ENCODE data around the gene DNM3.

Gene DNM3

DNA sequence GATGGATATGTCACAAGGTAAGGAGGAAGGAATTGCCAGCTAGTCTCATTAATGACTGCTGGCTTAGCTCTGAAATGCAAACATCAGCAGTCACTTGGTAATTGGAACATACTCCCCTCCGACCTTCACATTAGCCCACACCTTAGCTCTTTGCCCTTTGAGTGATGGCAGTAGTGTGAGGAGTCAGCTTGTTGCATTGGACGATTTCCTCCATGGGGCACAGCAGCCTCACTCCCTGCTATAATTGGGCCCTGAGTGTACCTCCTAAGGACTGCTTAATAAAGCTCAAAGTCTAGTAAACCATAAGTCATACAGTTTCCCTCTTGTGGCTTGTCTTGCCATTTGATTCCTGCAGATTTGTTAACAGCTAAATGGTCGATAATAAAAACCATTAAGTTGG, 40.4 kb upstream of the DNM3 start:
- no peaks in the 10 kb centered on the region for H3K9me3 ChIP-seq (ENCODE audit: control insufficient read depth in 1 of 2, low read length in 2 of 2)
- H3K36me3 ChIP-seq (ENCODE audit: control insufficient read depth in 1 of 2, insufficient read depth in 2 of 2, low read length in 2 of 2): peaks cover 15 to 26% of the 10 kb centered on the region in 2 donors
- peaks cover 8 to 22% of the 10 kb centered on the region in 2 donors for H3K4me1 ChIP-seq (ENCODE audit: control insufficient read depth in 1 of 2, insufficient read depth in 2 of 2, low read length in 2 of 2)
- H3K27ac ChIP-seq (ENCODE audit: low read depth, low read length): no peak overlapping the region
- no peaks in the 10 kb centered on the region for H3K27me3 ChIP-seq (ENCODE audit: control insufficient read depth in 1 of 2, insufficient read depth in 2 of 2, low read length in 2 of 2)
- no peak overlapping the region for H3K4me3 ChIP-seq (ENCODE audit: low read depth in 1 of 2, low read length in 2 of 2)
- no peak overlapping the region for H3K9ac ChIP-seq (ENCODE audit: low read depth in 1 of 2, low read length in 2 of 2)

- peaks cover 8 to 22% of the 10 kb centered on the region in 2 donors for H3K4me1 ChIP-seq (ENCODE audit: control insufficient read depth in 1 of 2, insufficient read depth in 2 of 2, low read length in 2 of 2)
- no peaks in the 10 kb centered on the region for H3K27me3 ChIP-seq (ENCODE audit: control insufficient read depth in 1 of 2, insufficient read depth in 2 of 2, low read length in 2 of 2)
- H3K4me3 ChIP-seq (ENCODE audit: low read depth in 1 of 2, low read length in 2 of 2): no peak overlapping the region
- H3K9ac ChIP-seq (ENCODE audit: low read depth in 1 of 2, low read length in 2 of 2): no peak overlapping the region
- H3K9me3 ChIP-seq (ENCODE audit: control insufficient read depth in 1 of 2, low read length in 2 of 2): no peaks in the 10 kb centered on the region
- H3K36me3 ChIP-seq (ENCODE audit: control insufficient read depth in 1 of 2, insufficient read depth in 2 of 2, low read length in 2 of 2): peaks cover 10 to 20% of the 10 kb centered on the region in 2 donors
- H3K27ac ChIP-seq (ENCODE audit: low read depth, low read length): no peak overlapping the region
Measured at GRCh38 chr1:171801487-171801891, 39.8 kb upstream of the DNM3 start.

DNA sequence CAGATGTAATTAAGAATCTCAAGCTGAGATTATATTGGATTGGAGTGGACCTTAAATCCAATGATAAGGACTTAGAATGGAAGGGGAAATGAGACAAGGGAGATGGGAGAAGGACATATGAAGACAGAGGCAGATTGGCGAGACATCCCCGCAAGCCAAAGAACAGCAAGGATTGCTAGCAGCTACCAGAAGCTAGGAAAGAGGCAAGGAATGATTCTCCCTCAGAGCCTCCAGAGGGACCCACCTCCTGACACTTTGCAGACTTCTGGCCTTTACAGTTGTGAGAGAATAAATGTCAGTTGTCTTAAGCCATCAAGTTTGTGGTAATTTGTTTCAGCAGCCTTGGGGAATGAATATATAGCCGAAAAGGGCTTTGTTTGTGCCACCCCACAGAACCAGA, 39.1 kb upstream of the DNM3 start:
- peaks cover 2 to 13% of the 10 kb centered on the region in 2 donors for H3K36me3 ChIP-seq (ENCODE audit: control insufficient read depth in 1 of 2, insufficient read depth in 2 of 2, low read length in 2 of 2)
- no peaks in the 10 kb centered on the region for H3K9me3 ChIP-seq (ENCODE audit: control insufficient read depth in 1 of 2, low read length in 2 of 2)
- no peak overlapping the region for H3K27ac ChIP-seq (ENCODE audit: low read depth, low read length)
- H3K4me3 ChIP-seq (ENCODE audit: low read depth in 1 of 2, low read length in 2 of 2): no peak overlapping the region
- peaks cover 8 to 22% of the 10 kb centered on the region in 2 donors for H3K4me1 ChIP-seq (ENCODE audit: control insufficient read depth in 1 of 2, insufficient read depth in 2 of 2, low read length in 2 of 2)
- H3K9ac ChIP-seq (ENCODE audit: low read depth in 1 of 2, low read length in 2 of 2): no peak overlapping the region
- no peaks in the 10 kb centered on the region for H3K27me3 ChIP-seq (ENCODE audit: control insufficient read depth in 1 of 2, insufficient read depth in 2 of 2, low read length in 2 of 2)

DNA sequence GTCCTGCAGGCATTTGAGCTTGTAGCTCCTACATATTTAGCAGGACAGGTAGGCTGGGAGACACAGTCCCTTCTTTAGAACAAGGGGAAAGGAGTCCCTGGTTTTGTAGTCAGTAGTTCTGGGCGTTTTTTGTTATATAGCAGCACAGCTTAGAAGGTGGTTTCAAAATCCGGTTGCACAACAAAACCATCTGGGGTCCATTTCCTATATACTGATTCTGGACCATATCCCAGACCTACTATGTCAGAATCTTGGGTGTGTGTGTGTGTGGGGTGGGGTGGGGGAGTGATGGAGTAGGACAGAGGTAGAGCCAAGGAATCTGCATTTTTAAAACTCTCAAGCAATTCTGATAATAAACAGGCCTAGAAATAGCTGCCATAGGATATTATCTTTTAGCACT, 38.3 kb upstream of the DNM3 start:
- Histone ChIP-seq H3K4me3 (ENCODE audit: low read depth in 1 of 2, low read length in 2 of 2) (no peak overlapping the region), H3K4me1 (ENCODE audit: control insufficient read depth in 1 of 2, insufficient read depth in 2 of 2, low read length in 2 of 2) (peaks cover 8 to 22% of the 10 kb centered on the region in 2 donors), H3K27ac (ENCODE audit: low read depth, low read length) (no peak overlapping the region), H3K36me3 (ENCODE audit: control insufficient read depth in 1 of 2, insufficient read depth in 2 of 2, low read length in 2 of 2) (peaks cover 0 to 4% of the 10 kb centered on the region in 2 donors), H3K9ac (ENCODE audit: low read depth in 1 of 2, low read length in 2 of 2) (no peak overlapping the region), H3K27me3 (ENCODE audit: control insufficient read depth in 1 of 2, insufficient read depth in 2 of 2, low read length in 2 of 2) (no peaks in the 10 kb centered on the region), H3K9me3 (ENCODE audit: control insufficient read depth in 1 of 2, low read length in 2 of 2) (no peaks in the 10 kb centered on the region)

GRCh38 chr1:171803461-171804022, 37.8 kb upstream of the DNM3 start:
- Histone ChIP-seq H3K9ac (ENCODE audit: low read depth in 1 of 2, low read length in 2 of 2) (no peak overlapping the region), H3K36me3 (ENCODE audit: control insufficient read depth in 1 of 2, insufficient read depth in 2 of 2, low read length in 2 of 2) (no peaks in the 10 kb centered on the region), H3K9me3 (ENCODE audit: control insufficient read depth in 1 of 2, low read length in 2 of 2) (no peaks in the 10 kb centered on the region), H3K4me1 (ENCODE audit: control insufficient read depth in 1 of 2, insufficient read depth in 2 of 2, low read length in 2 of 2) (peaks cover 8 to 22% of the 10 kb centered on the region in 2 donors), H3K4me3 (ENCODE audit: low read depth in 1 of 2, low read length in 2 of 2) (no peak overlapping the region), H3K27me3 (ENCODE audit: control insufficient read depth in 1 of 2, insufficient read depth in 2 of 2, low read length in 2 of 2) (no peaks in the 10 kb centered on the region), H3K27ac (ENCODE audit: low read depth, low read length) (no peak overlapping the region)

DNA sequence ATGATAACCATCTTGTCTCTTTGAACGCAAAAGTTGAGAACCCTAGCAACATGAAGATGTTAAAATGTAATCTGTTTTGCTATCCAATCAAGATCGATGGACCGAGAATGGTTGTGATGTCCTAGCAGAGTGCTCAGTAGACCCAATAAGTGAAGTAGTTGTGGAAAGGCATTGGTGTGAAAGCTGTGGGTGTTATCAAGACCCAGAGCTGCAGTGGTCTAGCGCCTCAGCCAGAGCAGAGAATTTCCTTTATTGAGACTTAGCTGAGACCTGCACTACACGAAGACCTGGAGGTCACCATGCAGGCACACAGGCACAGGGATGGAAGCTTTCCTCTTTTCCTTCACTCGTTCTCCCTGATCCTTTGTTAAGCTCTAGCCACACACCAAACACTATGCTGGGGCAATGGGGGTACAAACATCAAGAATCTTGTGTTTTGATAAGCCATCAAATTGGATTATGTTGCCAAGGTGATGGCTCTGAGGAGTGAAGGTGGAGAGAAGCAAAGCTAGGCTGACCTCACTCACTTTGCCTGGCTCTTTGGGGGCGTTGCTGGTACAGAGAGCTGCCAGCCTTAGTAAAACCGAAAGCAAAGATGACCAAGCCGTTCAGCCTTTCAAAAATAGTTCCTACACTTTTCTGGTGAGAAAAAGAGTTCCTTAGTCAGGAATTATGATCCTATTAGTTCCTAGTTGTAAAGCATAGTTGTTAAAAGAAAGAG, 35.7 kb upstream of the DNM3 start:
- Histone ChIP-seq H3K4me3 (ENCODE audit: low read depth in 1 of 2, low read length in 2 of 2) (peak overlapping the region; percentile 20 to 28), H3K36me3 (ENCODE audit: control insufficient read depth in 1 of 2, insufficient read depth in 2 of 2, low read length in 2 of 2) (no peaks in the 10 kb centered on the region), H3K9ac (ENCODE audit: low read depth in 1 of 2, low read length in 2 of 2) (no peak overlapping the region), H3K27ac (ENCODE audit: low read depth, low read length) (no peak overlapping the region), H3K4me1 (ENCODE audit: control insufficient read depth in 1 of 2, insufficient read depth in 2 of 2, low read length in 2 of 2) (peaks cover 4 to 14% of the 10 kb centered on the region in 2 donors), H3K9me3 (ENCODE audit: control insufficient read depth in 1 of 2, low read length in 2 of 2) (no peaks in the 10 kb centered on the region), H3K27me3 (ENCODE audit: control insufficient read depth in 1 of 2, insufficient read depth in 2 of 2, low read length in 2 of 2) (no peaks in the 10 kb centered on the region)

DNA sequence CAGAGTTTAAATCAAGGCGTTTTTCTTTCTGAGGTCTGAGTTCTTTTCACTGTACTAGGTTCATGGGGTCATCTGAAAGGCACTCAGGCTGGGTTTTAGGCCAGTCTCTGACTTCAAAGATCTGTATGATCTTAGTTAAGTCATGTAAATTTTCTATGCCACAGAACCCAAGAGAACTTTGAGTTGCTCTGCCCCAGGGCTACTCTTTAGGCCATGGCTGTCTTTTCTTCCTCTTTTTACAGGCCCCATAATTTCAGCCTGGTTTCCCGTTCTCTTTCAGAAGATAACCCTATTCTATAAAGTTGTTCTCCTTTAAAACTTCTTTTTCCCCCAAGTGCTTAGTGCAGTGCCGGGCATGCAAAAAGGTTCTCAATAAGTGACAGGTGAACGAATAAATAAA, 33.7 kb upstream of the DNM3 start:
- Histone ChIP-seq H3K4me1 (ENCODE audit: control insufficient read depth in 1 of 2, insufficient read depth in 2 of 2, low read length in 2 of 2) (peaks cover 0 to 4% of the 10 kb centered on the region in 2 donors), H3K4me3 (ENCODE audit: low read depth in 1 of 2, low read length in 2 of 2) (no peak overlapping the region), H3K36me3 (ENCODE audit: control insufficient read depth in 1 of 2, insufficient read depth in 2 of 2, low read length in 2 of 2) (no peaks in the 10 kb centered on the region), H3K27me3 (ENCODE audit: control insufficient read depth in 1 of 2, insufficient read depth in 2 of 2, low read length in 2 of 2) (no peaks in the 10 kb centered on the region), H3K9me3 (ENCODE audit: control insufficient read depth in 1 of 2, low read length in 2 of 2) (no peaks in the 10 kb centered on the region), H3K27ac (ENCODE audit: low read depth, low read length) (no peak overlapping the region), H3K9ac (ENCODE audit: low read depth in 1 of 2, low read length in 2 of 2) (no peak overlapping the region)

- no peak overlapping the region for H3K4me3 ChIP-seq (ENCODE audit: low read depth in 1 of 2, low read length in 2 of 2)
- H3K27ac ChIP-seq (ENCODE audit: low read depth, low read length): no peak overlapping the region
- no peaks in the 10 kb centered on the region for H3K9me3 ChIP-seq (ENCODE audit: control insufficient read depth in 1 of 2, low read length in 2 of 2)
- H3K36me3 ChIP-seq (ENCODE audit: control insufficient read depth in 1 of 2, insufficient read depth in 2 of 2, low read length in 2 of 2): no peaks in the 10 kb centered on the region
- H3K9ac ChIP-seq (ENCODE audit: low read depth in 1 of 2, low read length in 2 of 2): no peak overlapping the region
- no peaks in the 10 kb centered on the region for H3K27me3 ChIP-seq (ENCODE audit: control insufficient read depth in 1 of 2, insufficient read depth in 2 of 2, low read length in 2 of 2)
- H3K4me1 ChIP-seq (ENCODE audit: control insufficient read depth in 1 of 2, insufficient read depth in 2 of 2, low read length in 2 of 2): peaks cover 0 to 4% of the 10 kb centered on the region in 2 donors
Measured at GRCh38 chr1:171809834-171810233, 31.5 kb upstream of the DNM3 start.

GRCh38 chr1:171811672-171812071, 29.6 kb upstream of the DNM3 start:
- no peaks in the 10 kb centered on the region for H3K4me1 ChIP-seq (ENCODE audit: control insufficient read depth in 1 of 2, insufficient read depth in 2 of 2, low read length in 2 of 2)

DNA sequence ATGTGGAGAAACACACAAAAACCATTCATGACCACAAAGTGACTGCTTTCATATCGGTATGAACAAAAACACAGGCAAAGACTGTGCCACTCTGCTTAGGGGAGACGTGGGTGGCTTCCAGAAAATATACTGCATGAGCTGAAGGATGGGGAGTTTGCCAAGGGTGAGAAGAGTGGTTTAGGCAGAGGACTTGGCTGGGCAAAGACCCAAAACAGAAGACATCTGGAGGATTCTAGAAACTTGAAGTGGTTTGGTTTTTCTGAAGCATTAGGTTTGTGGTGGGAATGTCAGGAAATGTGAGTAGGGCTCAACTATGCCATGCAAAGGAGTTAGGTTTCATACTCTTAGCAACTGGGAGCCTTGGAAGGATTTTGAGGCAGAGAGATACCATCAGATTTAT, 26.6 kb upstream of the DNM3 start:
- Histone ChIP-seq H3K4me3 (ENCODE audit: low read depth in 1 of 2, low read length in 2 of 2) (no peak overlapping the region), H3K27ac (ENCODE audit: low read depth, low read length) (no peak overlapping the region), H3K36me3 (ENCODE audit: control insufficient read depth in 1 of 2, insufficient read depth in 2 of 2, low read length in 2 of 2) (no peaks in the 10 kb centered on the region)

More at GRCh38 chr1:171811672-171812071, 29.6 kb upstream of the DNM3 start:
- no peaks in the 10 kb centered on the region for H3K9me3 ChIP-seq (ENCODE audit: control insufficient read depth in 1 of 2, low read length in 2 of 2)
- H3K36me3 ChIP-seq (ENCODE audit: control insufficient read depth in 1 of 2, insufficient read depth in 2 of 2, low read length in 2 of 2): no peaks in the 10 kb centered on the region
- H3K4me3 ChIP-seq (ENCODE audit: low read depth in 1 of 2, low read length in 2 of 2): no peak overlapping the region
- H3K9ac ChIP-seq (ENCODE audit: low read depth in 1 of 2, low read length in 2 of 2): no peak overlapping the region
- no peak overlapping the region for H3K27ac ChIP-seq (ENCODE audit: low read depth, low read length)
- no peaks in the 10 kb centered on the region for H3K27me3 ChIP-seq (ENCODE audit: control insufficient read depth in 1 of 2, insufficient read depth in 2 of 2, low read length in 2 of 2)

More for the DNA sequence above, 26.6 kb upstream of the DNM3 start:
- Histone ChIP-seq H3K9ac (ENCODE audit: low read depth in 1 of 2, low read length in 2 of 2) (no peak overlapping the region), H3K4me1 (ENCODE audit: control insufficient read depth in 1 of 2, insufficient read depth in 2 of 2, low read length in 2 of 2) (no peaks in the 10 kb centered on the region), H3K27me3 (ENCODE audit: control insufficient read depth in 1 of 2, insufficient read depth in 2 of 2, low read length in 2 of 2) (no peaks in the 10 kb centered on the region), H3K9me3 (ENCODE audit: control insufficient read depth in 1 of 2, low read length in 2 of 2) (no peaks in the 10 kb centered on the region)
